ENCODE results near the gene NAP1L4.

GRCh38 chr11:2952290-2952689 is 39.8 kb downstream of the NAP1L4 start:
- TF ChIP-seq CTCF (IDR thresholded peaks at IDR 0.05) (no peak), EP300 (IDR thresholded peaks at IDR 0.05) (no peak), POLR2A (IDR thresholded peaks at IDR 0.05; ENCODE audit: low read depth) (no peak)
